ENCODE data around the gene SLC38A9.
"Not testable (repeated sequence)": the region's sequence is repeated elsewhere in the genome, so short reads cannot be mapped to it uniquely, and the experiment has no call there.

GRCh38 chr5:55696704-55697103 lies 15.4 kb downstream of the SLC38A9 start:
- not testable (repeated sequence) for TF ChIP-seq CREB1 (IDR thresholded peaks at IDR 0.05); CTCF (IDR thresholded peaks at IDR 0.05; ENCODE audit: control extremely low read depth in 1 of 3, insufficient read depth in 1 of 3, low read depth in 1 of 3, low read length in 3 of 3); POLR2A (IDR thresholded peaks at IDR 0.05; ENCODE audit: control extremely low read depth in 1 of 2, low read depth in 2 of 2, low read length in 2 of 2); EP300 (IDR thresholded peaks at IDR 0.05; ENCODE audit: borderline replicate concordance in 1 of 2, low read depth in 2 of 2, low read length in 2 of 2)
- TF ChIP-seq, protein P1, sequence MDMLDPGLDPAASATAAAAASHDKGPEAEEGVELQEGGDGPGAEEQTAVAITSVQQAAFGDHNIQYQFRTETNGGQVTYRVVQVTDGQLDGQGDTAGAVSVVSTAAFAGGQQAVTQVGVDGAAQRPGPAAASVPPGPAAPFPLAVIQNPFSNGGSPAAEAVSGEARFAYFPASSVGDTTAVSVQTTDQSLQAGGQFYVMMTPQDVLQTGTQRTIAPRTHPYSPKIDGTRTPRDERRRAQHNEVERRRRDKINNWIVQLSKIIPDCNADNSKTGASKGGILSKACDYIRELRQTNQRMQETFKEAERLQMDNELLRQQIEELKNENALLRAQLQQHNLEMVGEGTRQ (IDR thresholded peaks at IDR 0.05; ENCODE audit: low read length): not testable (repeated sequence)

Measured in H1 (cell line).